Panc1 (cell line): Measurements from ENCODE around the gene EGFL7. TPM values are rescaled to one million over a fixed set of nuclear protein-coding genes. Genes with fewer than 3 reads are reported as not detected.

ENCODE experiments used
- ATAC-seq: fragments of 200-7000 bp; cut with Tn5 transposase; 2 replicates; pipeline ENCODE4 v1.9.1; 2020; ENCODE audit warnings: mild to moderate bottlenecking, moderate library complexity
- BruUV-seq: library from RNA; stranded (reverse); fragments of 400-500 nt; replicated peaks from 2 replicates; lab custom pipeline; 2021; lab: Mats Ljungman, UMichigan
- CTCF ChIA-PET: fragments of 300-600 bp; sonication (Branson Sonifier 250); formaldehyde crosslinking; loops from one replicate; lab custom pipeline; 2022; ENCODE audit warnings: antibody characterized with exemption; lab: Charles Lee
- POLR2A ChIA-PET: fragments of 300-600 bp; sonication (Branson Sonifier 250); formaldehyde crosslinking; loops from one replicate; lab custom pipeline; 2022; ENCODE audit warnings: antibody characterized with exemption; lab: Charles Lee
- DNase-seq: peaks from one replicate; pipeline ENCODE4 v3.0.0-alpha.2; 2010; ENCODE audit warnings: low read depth, low spot score
- H3K27ac ChIP-seq: 2 replicates; pipeline ENCODE4 v1.5.1; 2011; ENCODE audit warnings: mild to moderate bottlenecking, low read length, inconsistent platforms
- H3K27me3 ChIP-seq: fragments of 200-500 bp; sonication (Bioruptor generic); 2 replicates; pipeline ENCODE4 v1.6.0; 2014; ENCODE audit warnings: low read length, inconsistent platforms; ENCODE audit not compliant: control insufficient read depth, insufficient read depth
- H3K36me3 ChIP-seq: fragments of 200-500 bp; sonication (Bioruptor generic); 2 replicates; pipeline ENCODE4 v1.5.1; 2014; ENCODE audit warnings: inconsistent platforms, mild to moderate bottlenecking, low read length, moderate library complexity; ENCODE audit not compliant: control insufficient read depth, insufficient read depth
- H3K4me1 ChIP-seq: 2 replicates; pipeline ENCODE4 v1.5.1; 2011; ENCODE audit warnings: inconsistent platforms, mild to moderate bottlenecking, low read length, moderate library complexity; ENCODE audit not compliant: control insufficient read depth, insufficient read depth
- H3K4me3 ChIP-seq, 2 experiments: 2 replicates each; pipeline ENCODE4 v1.5.1; 2011 to 2012; ENCODE audit warnings: low read depth in 2 of 2, low read length in 2 of 2, mild to moderate bottlenecking in 2 of 2, inconsistent platforms in 1 of 2, moderate library complexity in 1 of 2
- H3K9me3 ChIP-seq: fragments of 200-500 bp; sonication (Bioruptor generic); 2 replicates; pipeline ENCODE4 v1.5.1; 2014; ENCODE audit warnings: low read depth, mild to moderate bottlenecking, inconsistent platforms, low read length, moderate library complexity; ENCODE audit not compliant: control insufficient read depth, insufficient read depth
- POLR2AphosphoS5 ChIP-seq: IDR thresholded peaks from 2 replicates; pipeline ENCODE4 v1.6.1; 2012; ENCODE audit warnings: mild to moderate bottlenecking, low read depth, low read length, moderate library complexity
- SIN3A ChIP-seq: IDR thresholded peaks from 2 replicates; pipeline ENCODE4 v1.6.1; 2012; ENCODE audit warnings: low read depth, mild to moderate bottlenecking, low read length, moderate library complexity, borderline replicate concordance; ENCODE audit not compliant: insufficient read depth
- TCF7L2 ChIP-seq: IDR thresholded peaks from 2 replicates; pipeline ENCODE4 v1.6.1; 2011; ENCODE audit warnings: mild to moderate bottlenecking, low read depth, low read length, inconsistent platforms
- in situ Hi-C: cut with HindIII; loops from 2 replicates; pipeline ENCODE4 v1.10.0; 2016; ENCODE audit warnings: low sequenced_read_pairs, low pct_unique_long_range_greater_than_20kb
- intact Hi-C: fragments of 100-400 bp; cut with micrococcal nuclease; formaldehyde crosslinking; loops from one replicate; pipeline ENCODE4 v1.10.0; 2022; ENCODE audit not compliant: unreplicated experiment
- total RNA-seq: library from RNA; stranded (reverse); gene quantifications from one replicate; pipeline ENCODE4 v1.2.1, GENCODE V29; 2021; ENCODE audit not compliant: unreplicated experiment
- TF ChIP-seq, protein P1 (sequence below), 2 experiments: IDR thresholded peaks; 2 replicates each; pipeline ENCODE4 v1.6.1; 2011 to 2012; ENCODE audit warnings: low read depth in 2 of 2, control low read depth in 1 of 2, low read length in 1 of 2, mild to moderate bottlenecking in 1 of 2, moderate library complexity in 1 of 2; ENCODE audit not compliant: insufficient read depth in 1 of 2
- TF ChIP-seq, protein P2 (sequence below): fragments of 450-650 bp; IDR thresholded peaks from 2 replicates; pipeline ENCODE4 v1.5.1; 2017; ENCODE audit warnings: mild to moderate bottlenecking

Gene EGFL7
- total RNA-seq, 1 experiment from 2014 or later: 42.3 TPM

DNA sequence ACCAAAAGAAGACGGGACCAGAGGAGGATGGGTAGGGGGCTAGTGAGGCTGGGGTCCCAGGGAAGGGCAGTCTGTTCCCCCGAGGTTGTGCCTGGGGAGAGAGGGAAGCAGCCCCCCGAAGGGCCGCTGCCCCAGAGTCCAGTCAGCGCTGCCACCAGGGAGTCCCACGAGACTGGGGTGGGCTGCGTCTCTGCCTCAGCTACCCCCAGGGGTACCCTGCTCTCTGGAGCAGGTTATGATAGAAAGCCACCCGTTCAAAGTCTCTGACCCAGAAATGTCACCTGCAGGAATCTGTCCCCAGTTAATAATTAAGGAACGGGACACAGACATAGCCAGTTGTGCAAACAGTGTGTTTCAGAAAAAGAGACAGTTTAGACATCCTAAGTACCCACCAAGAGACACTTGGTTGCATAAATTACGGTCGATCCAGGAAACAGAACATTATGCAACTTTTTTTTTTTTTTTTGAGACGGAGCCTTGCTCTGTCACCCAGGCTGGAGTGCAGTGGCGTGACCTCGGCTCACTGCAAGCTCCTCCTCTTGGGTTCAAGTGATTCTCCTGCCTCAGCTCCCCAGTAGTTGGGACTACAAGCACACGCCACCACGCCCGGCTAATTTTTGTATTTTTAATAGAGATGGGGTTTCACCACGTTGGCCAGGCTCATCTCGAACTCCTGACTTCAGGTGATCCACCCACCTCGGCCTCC is 35.3 kb downstream of the EGFL7 start:
- H3K4me1 ChIP-seq: peaks cover 35% of the 10 kb centered on the region
- TF ChIP-seq TCF7L2 (no peak), POLR2AphosphoS5 (no peak), SIN3A (no peak)
- TF ChIP-seq, protein P1, sequence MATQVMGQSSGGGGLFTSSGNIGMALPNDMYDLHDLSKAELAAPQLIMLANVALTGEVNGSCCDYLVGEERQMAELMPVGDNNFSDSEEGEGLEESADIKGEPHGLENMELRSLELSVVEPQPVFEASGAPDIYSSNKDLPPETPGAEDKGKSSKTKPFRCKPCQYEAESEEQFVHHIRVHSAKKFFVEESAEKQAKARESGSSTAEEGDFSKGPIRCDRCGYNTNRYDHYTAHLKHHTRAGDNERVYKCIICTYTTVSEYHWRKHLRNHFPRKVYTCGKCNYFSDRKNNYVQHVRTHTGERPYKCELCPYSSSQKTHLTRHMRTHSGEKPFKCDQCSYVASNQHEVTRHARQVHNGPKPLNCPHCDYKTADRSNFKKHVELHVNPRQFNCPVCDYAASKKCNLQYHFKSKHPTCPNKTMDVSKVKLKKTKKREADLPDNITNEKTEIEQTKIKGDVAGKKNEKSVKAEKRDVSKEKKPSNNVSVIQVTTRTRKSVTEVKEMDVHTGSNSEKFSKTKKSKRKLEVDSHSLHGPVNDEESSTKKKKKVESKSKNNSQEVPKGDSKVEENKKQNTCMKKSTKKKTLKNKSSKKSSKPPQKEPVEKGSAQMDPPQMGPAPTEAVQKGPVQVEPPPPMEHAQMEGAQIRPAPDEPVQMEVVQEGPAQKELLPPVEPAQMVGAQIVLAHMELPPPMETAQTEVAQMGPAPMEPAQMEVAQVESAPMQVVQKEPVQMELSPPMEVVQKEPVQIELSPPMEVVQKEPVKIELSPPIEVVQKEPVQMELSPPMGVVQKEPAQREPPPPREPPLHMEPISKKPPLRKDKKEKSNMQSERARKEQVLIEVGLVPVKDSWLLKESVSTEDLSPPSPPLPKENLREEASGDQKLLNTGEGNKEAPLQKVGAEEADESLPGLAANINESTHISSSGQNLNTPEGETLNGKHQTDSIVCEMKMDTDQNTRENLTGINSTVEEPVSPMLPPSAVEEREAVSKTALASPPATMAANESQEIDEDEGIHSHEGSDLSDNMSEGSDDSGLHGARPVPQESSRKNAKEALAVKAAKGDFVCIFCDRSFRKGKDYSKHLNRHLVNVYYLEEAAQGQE (IDR thresholded peaks at IDR 0.05; ENCODE audit: insufficient read depth in 1 of 2, low read depth in 2 of 2, low read length in 1 of 2): no peak
- TF ChIP-seq, protein P2, sequence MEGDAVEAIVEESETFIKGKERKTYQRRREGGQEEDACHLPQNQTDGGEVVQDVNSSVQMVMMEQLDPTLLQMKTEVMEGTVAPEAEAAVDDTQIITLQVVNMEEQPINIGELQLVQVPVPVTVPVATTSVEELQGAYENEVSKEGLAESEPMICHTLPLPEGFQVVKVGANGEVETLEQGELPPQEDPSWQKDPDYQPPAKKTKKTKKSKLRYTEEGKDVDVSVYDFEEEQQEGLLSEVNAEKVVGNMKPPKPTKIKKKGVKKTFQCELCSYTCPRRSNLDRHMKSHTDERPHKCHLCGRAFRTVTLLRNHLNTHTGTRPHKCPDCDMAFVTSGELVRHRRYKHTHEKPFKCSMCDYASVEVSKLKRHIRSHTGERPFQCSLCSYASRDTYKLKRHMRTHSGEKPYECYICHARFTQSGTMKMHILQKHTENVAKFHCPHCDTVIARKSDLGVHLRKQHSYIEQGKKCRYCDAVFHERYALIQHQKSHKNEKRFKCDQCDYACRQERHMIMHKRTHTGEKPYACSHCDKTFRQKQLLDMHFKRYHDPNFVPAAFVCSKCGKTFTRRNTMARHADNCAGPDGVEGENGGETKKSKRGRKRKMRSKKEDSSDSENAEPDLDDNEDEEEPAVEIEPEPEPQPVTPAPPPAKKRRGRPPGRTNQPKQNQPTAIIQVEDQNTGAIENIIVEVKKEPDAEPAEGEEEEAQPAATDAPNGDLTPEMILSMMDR: no peak
- H3K9me3 ChIP-seq: no peaks in the 10 kb centered on the region
- no TSS peak for BruUV-seq
- no peaks in the 10 kb centered on the region for H3K27me3 ChIP-seq
- DNase-seq: no peak
- POLR2A ChIA-PET: interaction anchor here (0.7 kb wide), 1 partner anchor 20 kb away, joined by 3 read pairs; no protein-coding TSS in a partner anchor
- in situ Hi-C loops: no loop called here
- CTCF ChIA-PET: interaction anchor here (0.8 kb wide), 1 partner anchor 240 kb away, joined by 7 read pairs; no protein-coding TSS in a partner anchor
- ATAC-seq: no peak
- intact Hi-C loops: no loop called here
- no peak overlapping the region for H3K4me3 ChIP-seq
- no peaks in the 10 kb centered on the region for H3K36me3 ChIP-seq
- H3K27ac ChIP-seq: no peak overlapping the region

GRCh38 chr9:136698635-136699246 is 36.0 kb downstream of the EGFL7 start:
- in situ Hi-C loops (no loop called here), intact Hi-C loops (no loop called here)
- ATAC-seq: no peak
- Histone ChIP-seq H3K36me3 (no peaks in the 10 kb centered on the region), H3K9me3 (no peaks in the 10 kb centered on the region), H3K4me1 (peaks cover 27% of the 10 kb centered on the region), H3K27ac (no peak overlapping the region), H3K27me3 (no peaks in the 10 kb centered on the region), H3K4me3 (no peak overlapping the region)
- no peak for DNase-seq
- TF ChIP-seq SIN3A (no peak), POLR2AphosphoS5 (no peak), TCF7L2 (no peak)
- TF ChIP-seq, protein P2: no peak
- TF ChIP-seq, protein P1 (IDR thresholded peaks at IDR 0.05; ENCODE audit: insufficient read depth in 1 of 2, low read depth in 2 of 2, low read length in 1 of 2): no peak
- no TSS peak for BruUV-seq
- ChIA-PET CTCF (interaction anchor here (0.8 kb wide), 1 partner anchor 240 kb away, joined by 7 read pairs; no protein-coding TSS in a partner anchor), POLR2A (interaction anchor here (0.7 kb wide), 2 partner anchors 15 to 19 kb away, joined by 3 read pairs; no protein-coding TSS in a partner anchor)
